ENCODE data around the gene EPSTI1. TPM values are rescaled to one million over a fixed set of nuclear protein-coding genes. Genes with fewer than 3 reads are reported as not detected.
A peak's percentile ranks its signal among the peaks of the same experiment; 100 is the strongest.
"Not testable (repeated sequence)": the region's sequence is repeated elsewhere in the genome, so short reads cannot be mapped to it uniquely, and the experiment has no call there.

The EPSTI1 gene
- total RNA-seq = 10 to 100 TPM; 84.9 to 95.5 TPM

- peaks cover 1% of the 10 kb centered on the region for H3K9me3 Mint-ChIP-seq
- H3K4me1 Mint-ChIP-seq = peaks cover 49% of the 10 kb centered on the region
- peaks cover 31% of the 10 kb centered on the region for H3K36me3 Mint-ChIP-seq
- H3K27ac Mint-ChIP-seq = peak within 1 kb of the TSS; percentile 99
- POLR2A ChIA-PET = interaction anchor here (0.5 to 4.5 kb wide), 17 partner anchors 9 to 887 kb away, joined by 3 to 61 read pairs (median 5); partner anchors contain the start of genes CCDC122 and DNAJC15
- H3K4me3 Mint-ChIP-seq = peak within 1 kb of the TSS; percentile 90
- ATAC-seq (ENCODE audit: low read depth) (peak; percentile 89), DNase-seq (peak; percentile 80)
- H3K27me3 Mint-ChIP-seq = no peaks in the 10 kb centered on the region
Measured at GRCh38 chr13:42991898-42992763, at the start of gene EPSTI1. Gene EPSTI1 (minus strand): TSS chr13:42992241. CDS start chr13:42992165, 76 bp downstream.

GRCh38 chr13:43041369-43041921 lies 49.4 kb upstream of the EPSTI1 start:
- DNase-seq (no peak), ATAC-seq (ENCODE audit: low read depth) (no peak)
- H3K9me3 Mint-ChIP-seq = no peaks in the 10 kb centered on the region
- H3K27ac Mint-ChIP-seq = no peak overlapping the region
- H3K27me3 Mint-ChIP-seq = no peaks in the 10 kb centered on the region
- H3K4me1 Mint-ChIP-seq = peaks cover 20% of the 10 kb centered on the region
- POLR2A ChIA-PET = no interaction called here
- no peak overlapping the region for H3K4me3 Mint-ChIP-seq
- peaks cover 38% of the 10 kb centered on the region for H3K36me3 Mint-ChIP-seq

GRCh38 chr13:43040581-43041368 lies 48.7 kb upstream of the EPSTI1 start:
- ATAC-seq (ENCODE audit: low read depth); POLR2A ChIA-PET; H3K4me3 Mint-ChIP-seq: not testable (repeated sequence)

GRCh38 chr13:43039966-43040365 lies 47.9 kb upstream of the EPSTI1 start:
- Mint-ChIP-seq H3K4me3 (no peak overlapping the region), H3K9me3 (no peaks in the 10 kb centered on the region), H3K4me1 (peaks cover 16% of the 10 kb centered on the region), H3K36me3 (peaks cover 34% of the 10 kb centered on the region), H3K27ac (no peak overlapping the region), H3K27me3 (no peaks in the 10 kb centered on the region)
- POLR2A ChIA-PET = no interaction called here
- no peak for DNase-seq
- ATAC-seq (ENCODE audit: low read depth) = no peak

More at GRCh38 chr13:43040581-43041368, 48.7 kb upstream of the EPSTI1 start:
- not testable (repeated sequence) for H3K9me3 Mint-ChIP-seq, H3K27ac Mint-ChIP-seq, DNase-seq, H3K27me3 Mint-ChIP-seq
- Mint-ChIP-seq H3K36me3 (peaks cover 35% of the 10 kb centered on the region), H3K4me1 (peaks cover 20% of the 10 kb centered on the region)

GRCh38 chr13:43036351-43037250 lies 44.6 kb upstream of the EPSTI1 start:
- Mint-ChIP-seq H3K4me3 (no peak overlapping the region), H3K36me3 (peaks cover 50% of the 10 kb centered on the region), H3K4me1 (peaks cover 8% of the 10 kb centered on the region), H3K9me3 (peaks cover 3% of the 10 kb centered on the region), H3K27ac (no peak overlapping the region), H3K27me3 (no peaks in the 10 kb centered on the region)
- POLR2A ChIA-PET = no interaction called here
- DNase-seq (no peak), ATAC-seq (ENCODE audit: low read depth) (no peak)

- H3K9me3 Mint-ChIP-seq = peaks cover 3% of the 10 kb centered on the region
- DNase-seq (no peak), ATAC-seq (ENCODE audit: low read depth) (no peak)
- no peak overlapping the region for H3K27ac Mint-ChIP-seq
- no peak overlapping the region for H3K4me3 Mint-ChIP-seq
- POLR2A ChIA-PET = interaction anchor here (1.1 kb wide), 1 partner anchor 10 kb away, joined by 3 read pairs; no protein-coding TSS in a partner anchor
- no peaks in the 10 kb centered on the region for H3K27me3 Mint-ChIP-seq
- peaks cover 2% of the 10 kb centered on the region for H3K4me1 Mint-ChIP-seq
- H3K36me3 Mint-ChIP-seq = peaks cover 45% of the 10 kb centered on the region
Measured at GRCh38 chr13:43033038-43033437, 41.0 kb upstream of the EPSTI1 start.

GRCh38 chr13:43031881-43032280 lies 39.8 kb upstream of the EPSTI1 start:
- Mint-ChIP-seq H3K36me3 (peaks cover 45% of the 10 kb centered on the region), H3K27ac (no peak overlapping the region), H3K4me3 (no peak overlapping the region), H3K9me3 (peaks cover 3% of the 10 kb centered on the region), H3K4me1 (peaks cover 4% of the 10 kb centered on the region), H3K27me3 (no peaks in the 10 kb centered on the region)
- ATAC-seq (ENCODE audit: low read depth) (no peak), DNase-seq (no peak)
- POLR2A ChIA-PET = no interaction called here

GRCh38 chr13:43030548-43030947 lies 38.5 kb upstream of the EPSTI1 start:
- Mint-ChIP-seq H3K4me3 (no peak overlapping the region), H3K36me3 (peaks cover 45% of the 10 kb centered on the region), H3K27ac (no peak overlapping the region), H3K4me1 (peaks cover 6% of the 10 kb centered on the region), H3K9me3 (peaks cover 3% of the 10 kb centered on the region), H3K27me3 (no peaks in the 10 kb centered on the region)
- ATAC-seq (ENCODE audit: low read depth) (no peak), DNase-seq (no peak)
- POLR2A ChIA-PET = no interaction called here

GRCh38 chr13:43026262-43026661 lies 34.2 kb upstream of the EPSTI1 start:
- H3K4me3 Mint-ChIP-seq = no peak overlapping the region

GRCh38 chr13:43023289-43023963 lies 31.4 kb upstream of the EPSTI1 start, which contains the start of gene DNAJC15:
Gene DNAJC15 (plus strand): TSS chr13:43023586. CDS start chr13:43023627, 41 bp downstream.
- ATAC-seq (ENCODE audit: low read depth) (peak; percentile 94), DNase-seq (peak; percentile 89)
- Mint-ChIP-seq H3K27ac (peak within 1 kb of the TSS; percentile 91), H3K9me3 (no peaks in the 10 kb centered on the region), H3K4me3 (peak within 1 kb of the TSS; percentile 89), H3K4me1 (peaks cover 18% of the 10 kb centered on the region), H3K27me3 (no peaks in the 10 kb centered on the region), H3K36me3 (peaks cover 11% of the 10 kb centered on the region)
- POLR2A ChIA-PET = interaction anchor here (0.6 to 4.4 kb wide), 7 partner anchors 10 to 72 kb away, joined by 3 to 61 read pairs (median 4); partner anchors contain the start of gene EPSTI1

More at GRCh38 chr13:43026262-43026661, 34.2 kb upstream of the EPSTI1 start:
- H3K27me3 Mint-ChIP-seq = no peaks in the 10 kb centered on the region
- H3K27ac Mint-ChIP-seq = no peak overlapping the region
- POLR2A ChIA-PET = interaction anchor here (1.2 kb wide), 1 partner anchor 34 kb away, joined by 3 read pairs; the partner anchor contains the start of gene EPSTI1
- H3K36me3 Mint-ChIP-seq = peaks cover 23% of the 10 kb centered on the region
- ATAC-seq (ENCODE audit: low read depth) (no peak), DNase-seq (no peak)
- peaks cover 18% of the 10 kb centered on the region for H3K4me1 Mint-ChIP-seq
- H3K9me3 Mint-ChIP-seq = no peaks in the 10 kb centered on the region

- H3K4me1 Mint-ChIP-seq = peaks cover 17% of the 10 kb centered on the region
- peak overlapping the region; percentile 91 for H3K27ac Mint-ChIP-seq
Measured at GRCh38 chr13:43022934-43023288, 30.9 kb upstream of the EPSTI1 start.

More at GRCh38 chr13:43022934-43023288, 30.9 kb upstream of the EPSTI1 start:
- Mint-ChIP-seq H3K4me3 (peak overlapping the region; percentile 89), H3K9me3 (no peaks in the 10 kb centered on the region), H3K27me3 (no peaks in the 10 kb centered on the region), H3K36me3 (peaks cover 6% of the 10 kb centered on the region)
- no peak for ATAC-seq (ENCODE audit: low read depth)
- DNase-seq = no peak
- POLR2A ChIA-PET = interaction anchor here (0.6 to 4.4 kb wide), 4 partner anchors 11 to 73 kb away, joined by 3 to 61 read pairs (median 4); partner anchors contain the start of gene EPSTI1
